Stomach (tissue), 4 donors: Measurements from ENCODE around the gene AANAT.

ENCODE experiments used
- CTCF ChIP-seq, 7 experiments: fragments of 450-650 bp in 4 of 7; fragments of 200-600 bp in 3 of 7; sonication (generic) in 3 of 7; IDR thresholded peaks; one replicate each; pipeline ENCODE4 v1.5.1; 2016 to 2019; ENCODE audit warnings: antibody characterized with exemption in 7 of 7, control low read depth in 2 of 7, mild to moderate bottlenecking in 1 of 7
- EP300 ChIP-seq: sonication (generic); formaldehyde crosslinking; IDR thresholded peaks from one replicate; pipeline ENCODE4 v1.6.1; 2017; ENCODE audit warnings: antibody characterized with exemption
- POLR2A ChIP-seq, 4 donors: fragments of 450-650 bp; IDR thresholded peaks; one replicate each; pipeline ENCODE4 v1.6.1; 2016; ENCODE audit warnings: antibody characterized with exemption in 4 of 4, control low read depth in 2 of 4, mild to moderate bottlenecking in 1 of 4, moderate library complexity in 1 of 4

GRCh38 chr17:76474894-76475293 is 7.5 kb downstream of the AANAT start:
- TF ChIP-seq CTCF (IDR thresholded peaks at IDR 0.05) (no peak), POLR2A (IDR thresholded peaks at IDR 0.05) (no peak), EP300 (no peak)
